NT2/D1 (cell line): ENCODE measurements around the gene MICALL2.
"Not testable (repeated sequence)": the region's sequence is repeated elsewhere in the genome, so short reads cannot be mapped to it uniquely, and the experiment has no call there.

ENCODE experiments used
- SUZ12 ChIP-seq: IDR thresholded peaks from 2 replicates; pipeline ENCODE4 v1.6.1; 2011; ENCODE audit not compliant: insufficient read length, insufficient read depth; ENCODE audit errors: extremely low read depth
- YY1 ChIP-seq: IDR thresholded peaks from 2 replicates; pipeline ENCODE4 v1.6.1; 2011; ENCODE audit not compliant: insufficient read length, insufficient read depth
- ZNF274 ChIP-seq: IDR thresholded peaks from 2 replicates; pipeline ENCODE4 v1.6.1; 2011; ENCODE audit warnings: mild to moderate bottlenecking, low read depth, low read length

DNA sequence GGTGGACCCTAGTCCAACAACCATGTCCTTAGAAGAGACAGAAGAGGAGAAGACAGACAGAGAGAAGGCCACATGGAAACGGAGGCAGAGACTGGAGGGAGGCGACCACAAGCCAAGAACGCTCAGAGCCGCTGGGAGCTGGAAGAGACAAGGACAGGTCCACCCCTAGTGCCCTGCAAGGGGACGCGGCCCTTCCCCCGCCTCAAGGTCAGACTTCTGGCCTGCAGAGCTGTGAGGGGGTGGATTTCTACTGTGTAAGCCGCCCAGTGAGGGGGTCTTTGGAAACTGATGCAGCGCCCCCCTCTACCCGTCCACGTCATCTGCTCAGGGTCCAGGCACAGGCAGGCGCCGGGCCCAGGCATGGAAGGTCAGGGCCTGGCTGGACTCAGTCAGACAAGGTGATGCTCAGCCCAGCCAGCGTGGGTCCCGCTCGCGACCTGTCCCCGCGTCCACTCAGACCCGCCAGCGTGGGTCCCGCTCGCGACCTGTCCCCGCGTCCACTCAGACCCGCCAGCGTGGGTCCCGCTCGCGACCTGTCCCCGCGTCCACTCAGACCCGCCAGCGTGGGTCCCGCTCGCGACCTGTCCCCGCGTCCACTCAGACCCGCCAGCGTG, 15.6 kb downstream of the MICALL2 start:
- TF ChIP-seq ZNF274, YY1, SUZ12: not testable (repeated sequence)
